Tibial nerve (tissue), 4 donors: ENCODE data around the gene PRSS38. TPM values are rescaled to one million over a fixed set of nuclear protein-coding genes. Genes with fewer than 3 reads are reported as not detected.

Experiments used
- DNase-seq, 2 donors: peaks; one replicate each; pipeline ENCODE4 v3.0.0-alpha.2; 2019; ENCODE audit warnings: low spot score in 2 of 2
- H3K27ac ChIP-seq, 4 donors: fragments of 200-600 bp; sonication (generic) in 3 of 4; one replicate each; pipeline ENCODE4 v1.5.1; 2017 to 2019; ENCODE audit warnings: mild to moderate bottlenecking in 1 of 4
- H3K27me3 ChIP-seq, 2 donors: fragments of 200-600 bp; sonication (generic) in 1 of 2; one replicate each; pipeline versions ENCODE4 v1.5.1 to v1.6.0; 2017 to 2019
- H3K36me3 ChIP-seq, 3 donors: fragments of 200-600 bp; sonication (generic); one replicate each; pipeline ENCODE4 v1.5.1; 2018 to 2019
- H3K4me1 ChIP-seq, 4 donors: fragments of 200-600 bp; sonication (generic) in 3 of 4; one replicate each; pipeline ENCODE4 v1.5.1; 2017 to 2019
- H3K4me3 ChIP-seq, 4 donors: fragments of 200-600 bp; sonication (generic) in 3 of 4; one replicate each; pipeline ENCODE4 v1.5.1; 2017 to 2019; ENCODE audit warnings: mild to moderate bottlenecking in 1 of 4, moderate library complexity in 1 of 4
- H3K9me3 ChIP-seq, 4 donors: fragments of 200-600 bp; sonication (generic) in 3 of 4; one replicate each; pipeline ENCODE4 v1.5.1; 2017 to 2019
- EP300 ChIP-seq, 2 donors: sonication (generic); formaldehyde crosslinking; IDR thresholded peaks; one replicate each; pipeline ENCODE4 v1.6.1; 2017; ENCODE audit warnings: antibody characterized with exemption in 2 of 2, mild to moderate bottlenecking in 1 of 2
- POLR2A ChIP-seq, 2 donors: fragments of 450-650 bp; IDR thresholded peaks; one replicate each; pipeline ENCODE4 v1.6.1; 2017; ENCODE audit warnings: antibody characterized with exemption in 2 of 2, mild to moderate bottlenecking in 2 of 2, moderate library complexity in 2 of 2
- WGBS, 2 donors: methylation state at CpG; one replicate each; pipeline ENCODE4 v1.1.5; 2018; 5-methylcytosine and 5-hydroxymethylcytosine counted together
- total RNA-seq, 4 donors: library from RNA; depleted of rRNA; stranded (reverse); fragments of >200 nt; gene quantifications; one replicate each; pipeline ENCODE4 v1.1.0, GENCODE V29; 2016
- TF ChIP-seq, protein P1 (sequence below), 5 experiments: fragments of 200-600 bp in 3 of 5; fragments of 450-650 bp in 2 of 5; sonication (generic) in 3 of 5; IDR thresholded peaks; one replicate each; pipeline ENCODE4 v1.5.1; 2016 to 2019; ENCODE audit warnings: antibody characterized with exemption in 5 of 5, mild to moderate bottlenecking in 3 of 5, moderate library complexity in 2 of 5

PRSS38 gene
- total RNA-seq, 4 donors from 2014 or later, result not detected

- 71 to 75% methylated on average over 6 to 7 of the region's 9 CpGs for WGBS, 2 donors
- no peaks in the 10 kb centered on the region for H3K27me3 ChIP-seq
- DNase-seq, result peak in 1 of 2 donors; percentile 11
Measured at GRCh38 chr1:227893300-227893948, 77.9 kb downstream of the PRSS38 start.

DNA sequence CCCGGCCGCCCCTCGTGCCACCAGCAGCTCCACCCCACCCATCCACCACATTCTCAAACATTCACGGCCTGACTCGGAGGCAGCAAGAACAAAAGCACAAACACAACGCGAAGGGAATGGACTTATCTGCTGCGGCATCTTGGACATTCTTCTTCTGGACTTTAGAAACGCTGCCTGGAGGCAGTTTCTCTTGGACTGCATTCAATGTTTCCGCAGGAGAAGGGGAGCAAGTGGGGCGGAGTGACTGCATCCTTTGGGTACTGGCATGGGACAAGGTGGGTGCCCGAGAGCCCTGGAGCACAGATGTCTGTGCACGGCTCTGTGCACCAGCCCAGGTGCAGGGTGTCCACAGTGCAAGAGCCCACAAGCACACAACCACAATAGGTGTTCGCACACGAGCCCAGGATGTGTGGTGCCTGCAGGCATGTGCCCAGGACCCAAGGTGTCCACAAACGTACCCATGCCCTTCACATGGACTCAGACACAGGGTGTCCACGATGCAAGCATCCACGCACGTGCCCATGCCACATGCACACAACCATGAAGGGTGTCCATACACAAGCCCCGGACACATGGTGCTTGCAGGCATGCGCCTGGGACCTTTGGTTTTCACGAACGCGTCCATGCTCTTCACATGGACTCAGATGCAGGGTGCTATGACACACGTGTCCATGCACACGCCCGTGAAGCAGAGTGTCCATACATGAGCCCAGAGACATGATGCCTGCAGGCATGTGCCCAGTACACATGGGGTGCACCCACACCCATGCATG, 78.7 kb downstream of the PRSS38 start:
- H3K4me3 ChIP-seq, result no peak overlapping the region
- DNase-seq, result peak in 1 of 2 donors; percentile 4
- TF ChIP-seq, protein P1, sequence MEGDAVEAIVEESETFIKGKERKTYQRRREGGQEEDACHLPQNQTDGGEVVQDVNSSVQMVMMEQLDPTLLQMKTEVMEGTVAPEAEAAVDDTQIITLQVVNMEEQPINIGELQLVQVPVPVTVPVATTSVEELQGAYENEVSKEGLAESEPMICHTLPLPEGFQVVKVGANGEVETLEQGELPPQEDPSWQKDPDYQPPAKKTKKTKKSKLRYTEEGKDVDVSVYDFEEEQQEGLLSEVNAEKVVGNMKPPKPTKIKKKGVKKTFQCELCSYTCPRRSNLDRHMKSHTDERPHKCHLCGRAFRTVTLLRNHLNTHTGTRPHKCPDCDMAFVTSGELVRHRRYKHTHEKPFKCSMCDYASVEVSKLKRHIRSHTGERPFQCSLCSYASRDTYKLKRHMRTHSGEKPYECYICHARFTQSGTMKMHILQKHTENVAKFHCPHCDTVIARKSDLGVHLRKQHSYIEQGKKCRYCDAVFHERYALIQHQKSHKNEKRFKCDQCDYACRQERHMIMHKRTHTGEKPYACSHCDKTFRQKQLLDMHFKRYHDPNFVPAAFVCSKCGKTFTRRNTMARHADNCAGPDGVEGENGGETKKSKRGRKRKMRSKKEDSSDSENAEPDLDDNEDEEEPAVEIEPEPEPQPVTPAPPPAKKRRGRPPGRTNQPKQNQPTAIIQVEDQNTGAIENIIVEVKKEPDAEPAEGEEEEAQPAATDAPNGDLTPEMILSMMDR (IDR thresholded peaks at IDR 0.05), result no peak
- no peak for TF ChIP-seq POLR2A (IDR thresholded peaks at IDR 0.05)
- no peak for TF ChIP-seq EP300 (IDR thresholded peaks at IDR 0.05)
- H3K27ac ChIP-seq, result no peak overlapping the region
- H3K36me3 ChIP-seq, result no peaks in the 10 kb centered on the region
- WGBS, 2 donors, result 70 to 72% methylated on average over 26 to 27 of the region's 27 CpGs
- no peaks in the 10 kb centered on the region for H3K9me3 ChIP-seq
- no peaks in the 10 kb centered on the region for H3K27me3 ChIP-seq
- peaks cover 0 to 41% (median 0%) of the 10 kb centered on the region in 4 donors for H3K4me1 ChIP-seq

More at GRCh38 chr1:227893300-227893948, 77.9 kb downstream of the PRSS38 start:
- H3K27ac ChIP-seq, result peak overlapping the region in 1 of 4 donors; percentile 36
- peaks cover 0 to 48% (median 0%) of the 10 kb centered on the region in 4 donors for H3K4me1 ChIP-seq
- H3K9me3 ChIP-seq, result no peaks in the 10 kb centered on the region
- no peaks in the 10 kb centered on the region for H3K36me3 ChIP-seq
- H3K4me3 ChIP-seq, result no peak overlapping the region
- TF ChIP-seq POLR2A (IDR thresholded peaks at IDR 0.05) (no peak), EP300 (IDR thresholded peaks at IDR 0.05) (no peak)
- TF ChIP-seq, protein P1 (IDR thresholded peaks at IDR 0.05), result no peak

GRCh38 chr1:227894831-227895451, 79.5 kb downstream of the PRSS38 start:
- Histone ChIP-seq H3K27ac (no peak overlapping the region), H3K4me1 (peaks cover 0 to 45% (median 0%) of the 10 kb centered on the region in 4 donors), H3K36me3 (no peaks in the 10 kb centered on the region), H3K4me3 (no peak overlapping the region), H3K27me3 (no peaks in the 10 kb centered on the region), H3K9me3 (no peaks in the 10 kb centered on the region)
- WGBS, 2 donors, result 84 to 87% methylated on average over 8 to 10 of the region's 12 CpGs
- TF ChIP-seq, protein P1 (IDR thresholded peaks at IDR 0.05), result no peak
- TF ChIP-seq POLR2A (IDR thresholded peaks at IDR 0.05) (no peak), EP300 (IDR thresholded peaks at IDR 0.05) (no peak)
- DNase-seq, result peak in 1 of 2 donors; percentile 4

Other genes starting within 250 kb of the PRSS38 start
- gene JMJD4, start 80.4 kb upstream of the PRSS38 start, total RNA-seq, result 10 to 100 TPM; 33.4 to 45.3 (median 40.6) TPM
- gene SNAP47, start 80.2 kb upstream of the PRSS38 start, total RNA-seq, result 10 to 100 TPM; 49.4 to 69.9 (median 62.8) TPM
- 10 to 100 TPM in 1 of 4 donors, 1 to 10 TPM in 3; 5.1 to 12.8 (median 8.5) TPM for gene WNT9A, start 132.3 kb downstream of the PRSS38 start, total RNA-seq
- not detected for gene WNT3A, start 191.3 kb downstream of the PRSS38 start, total RNA-seq